ENCODE data around the gene ZBTB20. TPM values are rescaled to one million over a fixed set of nuclear protein-coding genes. Genes with fewer than 3 reads are reported as not detected.
A peak's percentile ranks its signal among the peaks of the same experiment; 100 is the strongest.

Gene ZBTB20
- total and polyA plus RNA-seq, 7 donors = under 0.01 to 113 (median 58.6) TPM

DNA sequence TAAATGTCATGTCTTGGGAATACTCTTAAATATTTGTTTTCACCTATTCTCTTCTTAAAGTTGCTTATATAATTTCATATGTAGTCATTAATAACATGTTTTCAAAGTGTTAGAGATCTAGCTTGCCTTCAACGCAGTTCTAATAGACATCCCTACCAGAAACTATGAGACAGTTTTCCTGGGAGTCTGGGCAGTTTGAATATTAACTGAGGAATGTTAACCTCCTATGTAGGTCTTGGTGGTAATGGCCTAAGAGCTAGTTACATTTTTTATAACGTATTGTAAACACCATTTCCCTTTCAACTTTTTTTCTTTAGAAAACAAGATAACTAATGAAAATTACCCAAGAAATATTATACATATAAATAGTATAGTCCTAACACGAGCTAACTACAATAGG lies 525.1 kb downstream of the ZBTB20 start:
- WGBS, 2 donors = 69 to 79% methylated on average over 3 of the region's 3 CpGs
- TF ChIP-seq, protein P1, sequence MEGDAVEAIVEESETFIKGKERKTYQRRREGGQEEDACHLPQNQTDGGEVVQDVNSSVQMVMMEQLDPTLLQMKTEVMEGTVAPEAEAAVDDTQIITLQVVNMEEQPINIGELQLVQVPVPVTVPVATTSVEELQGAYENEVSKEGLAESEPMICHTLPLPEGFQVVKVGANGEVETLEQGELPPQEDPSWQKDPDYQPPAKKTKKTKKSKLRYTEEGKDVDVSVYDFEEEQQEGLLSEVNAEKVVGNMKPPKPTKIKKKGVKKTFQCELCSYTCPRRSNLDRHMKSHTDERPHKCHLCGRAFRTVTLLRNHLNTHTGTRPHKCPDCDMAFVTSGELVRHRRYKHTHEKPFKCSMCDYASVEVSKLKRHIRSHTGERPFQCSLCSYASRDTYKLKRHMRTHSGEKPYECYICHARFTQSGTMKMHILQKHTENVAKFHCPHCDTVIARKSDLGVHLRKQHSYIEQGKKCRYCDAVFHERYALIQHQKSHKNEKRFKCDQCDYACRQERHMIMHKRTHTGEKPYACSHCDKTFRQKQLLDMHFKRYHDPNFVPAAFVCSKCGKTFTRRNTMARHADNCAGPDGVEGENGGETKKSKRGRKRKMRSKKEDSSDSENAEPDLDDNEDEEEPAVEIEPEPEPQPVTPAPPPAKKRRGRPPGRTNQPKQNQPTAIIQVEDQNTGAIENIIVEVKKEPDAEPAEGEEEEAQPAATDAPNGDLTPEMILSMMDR (IDR thresholded peaks at IDR 0.05) = no peak
- no peak for TF ChIP-seq EP300 (IDR thresholded peaks at IDR 0.05)
- TF ChIP-seq POLR2AphosphoS5 (IDR thresholded peaks at IDR 0.05) = no peak
- no peak for TF ChIP-seq POLR2A (IDR thresholded peaks at IDR 0.05)
- Histone ChIP-seq H3K4me1 (peaks cover 0 to 53% (median 45%) of the 10 kb centered on the region in 4 donors), H3K27me3 (no peaks in the 10 kb centered on the region), H3K4me3 (no peak overlapping the region), H3K36me3 (no peaks in the 10 kb centered on the region), H3K27ac (peak overlapping the region; percentile 89 to 94 (median 93)), H3K9me3 (no peaks in the 10 kb centered on the region)
- intact Hi-C loops (cut with DNase I) = loop anchor here (5.0 to 10.0 kb wide), 4 partner anchors 205 to 473 kb away; no protein-coding TSS in a partner anchor
- DNase-seq = no peak

- no peak overlapping the region for H3K4me3 ChIP-seq
- H3K27ac ChIP-seq = no peak overlapping the region
- no peak for DNase-seq
- WGBS, 2 donors = 92 to 95% methylated on average over 3 of the region's 3 CpGs
- peaks cover 0 to 41% (median 24%) of the 10 kb centered on the region in 4 donors for H3K4me1 ChIP-seq
- TF ChIP-seq POLR2AphosphoS5 (IDR thresholded peaks at IDR 0.05) = no peak
- no peak for TF ChIP-seq POLR2A (IDR thresholded peaks at IDR 0.05)
- no peak for TF ChIP-seq EP300 (IDR thresholded peaks at IDR 0.05)
- TF ChIP-seq, protein P1 (IDR thresholded peaks at IDR 0.05) = no peak
- no peaks in the 10 kb centered on the region for H3K9me3 ChIP-seq
- intact Hi-C loops (cut with DNase I) = loop anchor here (5.0 to 10.0 kb wide), 4 partner anchors 202 to 475 kb away; no protein-coding TSS in a partner anchor
- no peaks in the 10 kb centered on the region for H3K36me3 ChIP-seq
- no peaks in the 10 kb centered on the region for H3K27me3 ChIP-seq
These were observed 527.3 kb downstream of the ZBTB20 start for GRCh38 chr3:114619771-114620170.

DNA sequence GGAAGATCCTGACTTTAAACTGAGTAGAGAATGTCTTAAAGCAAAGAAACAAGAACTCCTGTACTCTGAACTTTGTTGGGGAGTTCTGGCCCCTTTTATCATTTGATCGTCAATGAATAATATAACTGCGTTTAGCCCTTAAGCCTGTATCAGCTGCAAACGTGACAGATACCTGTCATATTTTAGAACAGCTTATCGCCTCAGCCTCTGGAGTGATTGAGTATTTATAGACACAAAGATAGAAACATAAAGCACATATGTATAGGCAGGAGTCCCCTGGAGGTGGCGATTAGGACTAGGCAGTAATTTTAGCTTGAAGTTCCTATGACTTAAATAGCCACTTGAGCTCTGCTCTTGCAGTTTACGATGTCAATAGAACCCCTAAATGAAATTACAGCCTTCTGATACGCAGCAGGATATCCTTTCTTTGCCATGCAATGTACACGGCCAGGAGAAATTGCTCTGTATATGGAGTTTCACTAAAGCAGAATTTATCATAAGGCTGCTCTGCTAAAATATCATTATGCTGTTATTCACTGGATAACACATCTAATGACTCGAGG lies 531.5 kb downstream of the ZBTB20 start:
- H3K36me3 ChIP-seq = no peaks in the 10 kb centered on the region
- intact Hi-C loops (cut with DNase I) = no loop called here

GRCh38 chr3:114609973-114610630 lies 537.0 kb downstream of the ZBTB20 start:
- no peak overlapping the region for H3K27ac ChIP-seq
- TF ChIP-seq POLR2AphosphoS5 (IDR thresholded peaks at IDR 0.05) (no peak), POLR2A (IDR thresholded peaks at IDR 0.05) (no peak), EP300 (IDR thresholded peaks at IDR 0.05) (no peak)
- TF ChIP-seq, protein P1 (IDR thresholded peaks at IDR 0.05) = no peak
- DNase-seq = no peak
- no peaks in the 10 kb centered on the region for H3K36me3 ChIP-seq
- no peak overlapping the region for H3K4me3 ChIP-seq
- no peaks in the 10 kb centered on the region for H3K9me3 ChIP-seq
- peaks cover 0 to 29% (median 12%) of the 10 kb centered on the region in 4 donors for H3K4me1 ChIP-seq
- intact Hi-C loops (cut with DNase I) = no loop called here
- 95 to 96% methylated on average over 4 of the region's 4 CpGs for WGBS, 2 donors
- no peaks in the 10 kb centered on the region for H3K27me3 ChIP-seq

More for the DNA sequence above, 531.5 kb downstream of the ZBTB20 start:
- H3K27me3 ChIP-seq = no peaks in the 10 kb centered on the region
- H3K9me3 ChIP-seq = no peaks in the 10 kb centered on the region
- no peak overlapping the region for H3K4me3 ChIP-seq
- no peak overlapping the region for H3K27ac ChIP-seq
- no peak for DNase-seq
- H3K4me1 ChIP-seq = peaks cover 0 to 11% (median 2%) of the 10 kb centered on the region in 4 donors
- 86 to 89% methylated on average over 9 of the region's 9 CpGs for WGBS, 2 donors
- TF ChIP-seq EP300 (IDR thresholded peaks at IDR 0.05) (no peak), POLR2AphosphoS5 (IDR thresholded peaks at IDR 0.05) (no peak)

DNA sequence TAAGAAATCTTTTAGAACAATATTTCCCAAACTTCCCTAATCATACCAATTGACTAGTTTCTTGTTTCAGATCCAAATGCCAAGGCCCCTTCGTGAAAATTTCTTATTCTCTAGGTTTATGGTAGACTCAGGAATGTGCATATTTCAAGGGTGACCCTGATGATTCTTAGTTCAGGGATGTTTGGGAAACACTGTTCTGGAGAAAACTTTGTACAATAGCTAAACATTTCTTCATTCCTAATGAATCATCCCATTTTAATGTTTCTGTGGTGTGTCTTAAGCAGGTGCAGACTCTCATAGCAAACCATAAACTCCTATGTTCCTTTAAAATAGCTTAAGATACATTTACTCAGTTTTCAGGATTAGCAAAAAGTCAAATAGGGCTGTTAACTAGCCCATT lies 538.8 kb downstream of the ZBTB20 start:
- Histone ChIP-seq H3K4me1 (peaks cover 0 to 29% (median 12%) of the 10 kb centered on the region in 4 donors), H3K27me3 (no peaks in the 10 kb centered on the region), H3K36me3 (no peaks in the 10 kb centered on the region), H3K27ac (peak overlapping the region in 2 of 4 donors; percentile 24 to 32), H3K9me3 (no peaks in the 10 kb centered on the region), H3K4me3 (no peak overlapping the region)
- intact Hi-C loops (cut with DNase I) = no loop called here
- DNase-seq = no peak
- WGBS, 2 donors = 73 to 84% methylated on average over 1 of the region's 1 CpG
- TF ChIP-seq POLR2AphosphoS5 (IDR thresholded peaks at IDR 0.05) (no peak), EP300 (IDR thresholded peaks at IDR 0.05) (no peak), POLR2A (IDR thresholded peaks at IDR 0.05) (no peak)
- TF ChIP-seq, protein P1 (IDR thresholded peaks at IDR 0.05) = no peak
